ENCODE data around the gene CCDC30. TPM values are rescaled to one million over a fixed set of nuclear protein-coding genes. Genes with fewer than 3 reads are reported as not detected.
"Not testable (repeated sequence)": the region's sequence is repeated elsewhere in the genome, so short reads cannot be mapped to it uniquely, and the experiment has no call there.

CCDC30 gene
- total RNA-seq, 1 donor from 2014 or later = 9.3 TPM

GRCh38 chr1:42463921-42464320 is 835 bp downstream of the CCDC30 start:
- Mint-ChIP-seq H3K27me3 (no peaks in the 10 kb centered on the region), H3K4me3 (peak overlapping the region; percentile 85), H3K36me3 (peaks cover 7% of the 10 kb centered on the region), H3K9me3 (no peaks in the 10 kb centered on the region), H3K4me1 (ENCODE audit: unreplicated experiment) (peaks cover 15% of the 10 kb centered on the region), H3K27ac (peak overlapping the region; percentile 80)
- TF ChIP-seq, protein P1, sequence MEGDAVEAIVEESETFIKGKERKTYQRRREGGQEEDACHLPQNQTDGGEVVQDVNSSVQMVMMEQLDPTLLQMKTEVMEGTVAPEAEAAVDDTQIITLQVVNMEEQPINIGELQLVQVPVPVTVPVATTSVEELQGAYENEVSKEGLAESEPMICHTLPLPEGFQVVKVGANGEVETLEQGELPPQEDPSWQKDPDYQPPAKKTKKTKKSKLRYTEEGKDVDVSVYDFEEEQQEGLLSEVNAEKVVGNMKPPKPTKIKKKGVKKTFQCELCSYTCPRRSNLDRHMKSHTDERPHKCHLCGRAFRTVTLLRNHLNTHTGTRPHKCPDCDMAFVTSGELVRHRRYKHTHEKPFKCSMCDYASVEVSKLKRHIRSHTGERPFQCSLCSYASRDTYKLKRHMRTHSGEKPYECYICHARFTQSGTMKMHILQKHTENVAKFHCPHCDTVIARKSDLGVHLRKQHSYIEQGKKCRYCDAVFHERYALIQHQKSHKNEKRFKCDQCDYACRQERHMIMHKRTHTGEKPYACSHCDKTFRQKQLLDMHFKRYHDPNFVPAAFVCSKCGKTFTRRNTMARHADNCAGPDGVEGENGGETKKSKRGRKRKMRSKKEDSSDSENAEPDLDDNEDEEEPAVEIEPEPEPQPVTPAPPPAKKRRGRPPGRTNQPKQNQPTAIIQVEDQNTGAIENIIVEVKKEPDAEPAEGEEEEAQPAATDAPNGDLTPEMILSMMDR (conservative IDR thresholded peaks at IDR 0.05) = no peak
- DNase-seq (ENCODE audit: extremely low spot score, unreplicated experiment) = no peak

DNA sequence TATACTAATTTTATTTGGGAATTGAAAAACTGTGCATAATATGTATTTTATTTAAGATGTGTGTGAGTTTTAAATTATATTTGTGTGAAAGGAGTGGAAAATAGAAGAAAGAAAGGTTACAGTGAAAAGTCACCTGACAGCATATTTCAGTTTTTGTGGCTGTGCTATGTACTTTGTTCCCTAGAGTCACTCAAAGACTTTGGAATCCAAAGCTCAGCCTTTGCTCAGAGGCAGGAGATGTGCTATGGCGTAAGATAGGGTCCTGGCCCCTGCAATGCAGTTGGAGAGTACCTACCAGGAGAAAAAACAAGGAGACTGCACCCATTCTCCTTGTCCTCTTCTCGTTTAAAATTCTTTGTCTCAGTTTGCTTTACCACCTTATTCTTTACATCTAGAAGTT is 2.9 kb downstream of the CCDC30 start:
- TF ChIP-seq, protein P1 (conservative IDR thresholded peaks at IDR 0.05) = no peak
- Mint-ChIP-seq H3K4me3 (no peak overlapping the region), H3K4me1 (ENCODE audit: unreplicated experiment) (peaks cover 11% of the 10 kb centered on the region), H3K36me3 (no peaks in the 10 kb centered on the region), H3K9me3 (no peaks in the 10 kb centered on the region), H3K27ac (no peak overlapping the region), H3K27me3 (no peaks in the 10 kb centered on the region)
- no peak for DNase-seq (ENCODE audit: extremely low spot score, unreplicated experiment)

- Mint-ChIP-seq H3K27ac (no peak overlapping the region), H3K4me3 (no peak overlapping the region), H3K9me3 (no peaks in the 10 kb centered on the region)
Measured at GRCh38 chr1:42469727-42470126, 6.6 kb downstream of the CCDC30 start.

GRCh38 chr1:42476605-42477004 is 13.5 kb downstream of the CCDC30 start:
- TF ChIP-seq, protein P1 (conservative IDR thresholded peaks at IDR 0.05) = no peak
- Mint-ChIP-seq H3K4me1 (ENCODE audit: unreplicated experiment) (no peaks in the 10 kb centered on the region), H3K36me3 (peaks cover 9% of the 10 kb centered on the region), H3K27ac (no peak overlapping the region), H3K9me3 (no peaks in the 10 kb centered on the region), H3K4me3 (no peak overlapping the region), H3K27me3 (no peaks in the 10 kb centered on the region)
- DNase-seq (ENCODE audit: extremely low spot score, unreplicated experiment) = no peak

More at GRCh38 chr1:42469727-42470126, 6.6 kb downstream of the CCDC30 start:
- TF ChIP-seq, protein P1 (conservative IDR thresholded peaks at IDR 0.05) = no peak
- H3K36me3 Mint-ChIP-seq = peaks cover 6% of the 10 kb centered on the region
- no peaks in the 10 kb centered on the region for H3K4me1 Mint-ChIP-seq (ENCODE audit: unreplicated experiment)
- DNase-seq (ENCODE audit: extremely low spot score, unreplicated experiment) = no peak
- H3K27me3 Mint-ChIP-seq = no peaks in the 10 kb centered on the region

DNA sequence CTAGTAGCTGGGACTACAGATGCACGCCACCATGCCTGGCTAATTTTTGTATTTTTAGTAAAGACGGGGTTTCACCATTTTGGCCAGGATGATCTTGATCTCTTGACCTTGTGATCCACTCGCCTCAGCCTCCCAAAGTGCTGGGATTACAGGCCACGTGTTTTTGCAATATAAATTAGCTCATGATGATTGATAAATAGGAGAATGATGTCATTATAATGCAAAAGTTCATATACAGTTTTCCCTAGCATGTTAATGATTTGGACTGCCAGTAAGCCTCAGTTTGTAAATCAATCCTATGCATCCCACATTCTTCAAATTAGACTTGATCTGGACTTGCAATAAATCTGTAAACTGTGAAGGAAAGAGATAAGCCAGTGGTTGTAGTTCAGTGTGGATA is 14.3 kb downstream of the CCDC30 start:
- not testable (repeated sequence) for H3K9me3 Mint-ChIP-seq; H3K36me3 Mint-ChIP-seq; H3K27ac Mint-ChIP-seq; H3K4me1 Mint-ChIP-seq (ENCODE audit: unreplicated experiment); H3K4me3 Mint-ChIP-seq; H3K27me3 Mint-ChIP-seq; DNase-seq (ENCODE audit: extremely low spot score, unreplicated experiment)

DNA sequence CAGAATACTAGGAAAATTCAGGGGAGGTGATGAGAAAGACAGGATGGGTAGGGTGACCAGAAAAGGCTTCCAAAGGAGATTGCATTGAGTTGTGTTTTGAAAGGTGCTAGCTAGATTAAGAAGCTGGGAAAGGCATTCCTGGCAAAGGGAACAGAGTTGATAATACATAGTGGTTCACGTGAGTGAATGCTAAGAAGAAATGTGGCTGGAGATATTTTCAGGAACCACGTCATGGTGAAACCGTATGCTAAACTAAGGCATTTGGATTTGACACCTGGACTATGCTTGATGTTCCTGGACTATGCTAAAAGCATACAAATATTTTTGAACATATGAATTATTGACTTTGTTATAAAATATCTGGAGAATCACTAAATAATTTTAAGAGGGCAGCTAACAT is 14.7 kb downstream of the CCDC30 start:
- H3K4me3 Mint-ChIP-seq = no peak overlapping the region
- TF ChIP-seq, protein P1 (conservative IDR thresholded peaks at IDR 0.05) = no peak
- no peaks in the 10 kb centered on the region for H3K4me1 Mint-ChIP-seq (ENCODE audit: unreplicated experiment)
- H3K36me3 Mint-ChIP-seq = peaks cover 9% of the 10 kb centered on the region
- H3K9me3 Mint-ChIP-seq = no peaks in the 10 kb centered on the region
- H3K27ac Mint-ChIP-seq = no peak overlapping the region
- H3K27me3 Mint-ChIP-seq = no peaks in the 10 kb centered on the region
- no peak for DNase-seq (ENCODE audit: extremely low spot score, unreplicated experiment)

Measured in type B pancreatic cell (in vitro differentiated cells).